GM21360 (cell line): ENCODE results near the gene ZFPM1.

Experiments
- ATAC-seq: cut with Tn5 transposase; IDR thresholded peaks from one replicate; pipeline ENCODE4 v1.9.1; 2021; ENCODE audit warnings: mild to moderate bottlenecking, moderate library complexity; ENCODE audit not compliant: unreplicated experiment

The ZFPM1 gene

GRCh38 chr16:88525663-88525990 lies 72.5 kb downstream of the ZFPM1 start:
- ATAC-seq = no peak

DNA sequence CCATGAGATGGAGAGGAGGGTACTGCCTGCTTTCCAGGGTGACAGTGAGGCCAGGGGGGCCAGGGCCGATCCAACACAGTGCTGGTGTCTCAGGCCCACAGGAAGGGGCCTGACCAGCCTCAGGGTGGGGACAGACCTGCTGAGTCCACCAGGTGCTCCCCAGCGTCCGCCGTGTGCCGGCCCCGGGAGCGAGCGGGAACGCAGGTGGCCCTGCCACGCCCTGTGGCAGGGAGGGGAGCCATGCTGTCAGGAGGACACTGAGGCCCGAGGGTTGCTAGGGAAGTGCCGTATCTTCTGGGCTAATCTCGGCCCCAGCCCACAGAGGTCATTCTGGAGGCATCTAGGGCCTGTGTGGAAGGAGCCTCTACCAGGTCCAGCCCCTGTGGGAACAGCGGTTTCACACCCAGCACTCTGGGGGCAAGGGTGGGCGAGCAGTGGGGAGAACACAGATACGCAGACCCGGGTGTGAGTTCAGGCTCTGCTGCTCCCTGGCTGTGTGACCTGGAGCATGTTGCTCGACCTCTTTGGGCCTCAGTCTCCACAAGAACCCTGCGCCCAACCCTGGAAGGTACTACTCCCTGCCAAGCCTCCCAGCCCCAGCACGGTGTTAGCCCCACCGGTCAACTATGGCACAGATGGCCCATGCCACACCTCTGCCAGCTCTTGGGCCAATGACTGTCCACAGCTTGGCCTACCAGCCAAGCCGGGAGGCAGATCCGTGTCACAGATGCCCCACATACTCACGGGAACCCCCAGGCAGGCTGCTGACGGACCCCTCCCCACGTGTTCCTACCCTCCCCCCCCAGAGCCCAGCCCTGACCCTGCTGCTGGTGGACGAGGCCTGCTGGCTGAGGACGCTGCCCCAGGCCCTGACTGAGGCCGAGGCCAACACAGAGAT lies 73.2 kb downstream of the ZFPM1 start:
- no peak for ATAC-seq

GRCh38 chr16:88526906-88527185 lies 73.8 kb downstream of the ZFPM1 start:
- no peak for ATAC-seq

DNA sequence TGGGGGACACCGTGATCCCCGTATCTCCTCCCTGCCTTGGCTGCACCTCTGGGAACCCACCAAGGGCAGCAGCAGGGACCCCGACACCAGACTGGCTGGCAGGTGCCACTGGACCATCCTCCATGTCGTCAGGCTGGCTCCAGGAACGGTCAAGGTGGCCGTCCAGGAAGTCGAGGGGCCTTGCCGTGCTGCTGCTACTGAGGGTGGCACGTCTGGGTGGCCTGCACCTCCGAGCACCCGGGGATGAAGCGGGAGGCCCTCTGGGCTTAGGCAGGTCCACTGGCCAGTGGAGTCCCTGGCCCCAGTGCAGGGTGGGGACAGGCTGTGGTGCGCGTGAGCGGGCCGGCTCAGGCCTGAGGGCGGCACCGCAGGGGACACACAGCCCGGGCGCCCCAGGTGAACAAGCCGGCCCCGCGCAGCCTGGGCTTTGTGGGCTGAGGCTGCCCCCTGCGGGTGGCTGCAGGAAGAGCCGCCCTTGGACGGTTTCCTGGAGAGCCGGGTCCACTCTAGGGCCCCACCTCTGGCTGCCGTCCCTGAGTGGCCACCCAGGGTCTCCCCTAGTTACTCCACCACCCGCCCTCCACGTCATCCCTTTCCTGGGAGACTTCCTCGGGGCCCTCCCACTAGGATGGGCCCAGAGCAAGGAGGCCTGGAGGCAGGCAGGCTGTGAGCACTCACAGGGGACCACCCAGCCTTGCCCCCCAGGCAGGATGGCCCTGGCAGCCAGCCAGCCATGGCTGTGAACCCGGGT lies 74.3 kb downstream of the ZFPM1 start:
- no peak for ATAC-seq

- ATAC-seq = no peak
These were observed 75.1 kb downstream of the ZFPM1 start for GRCh38 chr16:88527937-88528743.

DNA sequence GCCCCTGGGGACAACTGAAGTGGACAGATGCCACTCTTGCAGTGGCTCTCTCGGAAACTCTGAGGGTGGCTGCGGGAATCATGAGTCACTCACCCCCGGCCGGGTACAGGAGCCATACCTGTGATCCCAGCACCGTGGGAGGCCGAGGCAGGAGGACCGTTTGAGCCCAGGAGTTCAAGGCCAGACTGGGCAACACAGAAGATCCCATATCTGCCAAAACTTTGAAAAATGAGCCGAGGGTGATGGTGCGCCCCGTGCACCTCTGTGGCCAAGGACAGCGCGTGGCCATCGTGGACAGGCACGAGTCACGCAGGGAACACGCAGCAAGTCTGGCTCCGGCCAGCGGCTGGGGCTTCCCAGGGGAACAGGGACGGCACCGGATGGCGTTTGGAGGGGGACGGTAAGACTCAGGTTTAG lies 75.8 kb downstream of the ZFPM1 start:
- no peak for ATAC-seq

- no peak for ATAC-seq
These were observed 76.5 kb downstream of the ZFPM1 start for GRCh38 chr16:88529596-88529995.

DNA sequence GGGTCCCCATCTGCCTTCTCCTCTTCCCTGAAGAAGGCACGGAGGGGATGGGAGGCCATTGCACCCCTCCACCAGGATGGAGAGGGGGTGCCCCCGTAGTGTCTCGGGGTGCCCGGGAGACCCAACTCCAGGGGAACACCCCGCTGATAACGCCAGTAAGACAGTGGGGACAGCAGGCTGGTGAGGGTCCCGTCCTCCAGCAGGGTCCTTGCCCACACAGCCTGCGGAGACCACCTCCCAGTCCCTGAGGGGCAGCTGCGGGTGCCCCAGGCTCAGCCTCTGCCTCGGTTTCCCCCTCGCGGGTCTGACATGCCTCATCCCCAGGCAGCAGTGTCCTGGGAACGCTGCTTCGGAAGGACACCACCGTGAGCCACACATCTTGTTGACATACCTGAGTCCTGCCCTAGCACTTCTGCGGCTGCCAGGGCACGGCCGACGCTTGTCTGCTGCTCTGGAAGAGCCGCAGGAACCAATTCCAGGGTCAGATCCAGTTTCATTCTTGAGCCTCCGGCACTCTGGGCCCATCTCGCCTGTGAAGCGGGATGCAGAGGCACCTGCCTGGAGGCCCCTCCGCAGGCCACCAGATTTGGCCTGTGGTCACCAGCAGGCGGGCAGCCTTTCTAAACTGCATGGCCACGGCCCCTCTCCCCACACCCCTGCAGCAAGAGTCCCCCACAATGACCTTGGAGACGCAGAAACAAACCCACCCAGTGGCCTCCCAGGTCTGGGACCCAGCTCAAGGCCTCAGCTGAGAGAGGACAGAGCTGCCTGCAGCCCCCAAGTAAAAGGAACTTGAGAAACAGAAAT lies 77.2 kb downstream of the ZFPM1 start:
- ATAC-seq = no peak

DNA sequence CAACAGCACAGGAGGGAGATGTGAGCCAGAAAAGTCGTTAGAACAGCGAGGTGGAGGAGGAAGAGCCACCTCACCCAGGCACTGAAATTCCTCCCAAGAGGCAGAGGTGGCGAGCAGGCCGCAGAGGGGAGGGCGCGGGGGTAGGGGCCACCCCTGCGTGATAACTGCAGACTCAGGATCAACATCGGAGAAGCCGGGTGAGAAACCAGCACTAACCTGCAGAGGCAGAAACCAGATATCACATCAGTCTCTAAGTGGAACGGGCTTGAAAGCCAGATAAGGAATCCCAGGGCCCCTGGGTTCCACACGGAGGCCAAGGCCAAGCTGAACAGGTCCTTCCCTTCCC lies 77.8 kb downstream of the ZFPM1 start:
- ATAC-seq = no peak

GRCh38 chr16:88531346-88531745 lies 78.3 kb downstream of the ZFPM1 start:
- ATAC-seq = no peak

- ATAC-seq = no peak
These were observed 78.9 kb downstream of the ZFPM1 start for GRCh38 chr16:88531931-88532433.

DNA sequence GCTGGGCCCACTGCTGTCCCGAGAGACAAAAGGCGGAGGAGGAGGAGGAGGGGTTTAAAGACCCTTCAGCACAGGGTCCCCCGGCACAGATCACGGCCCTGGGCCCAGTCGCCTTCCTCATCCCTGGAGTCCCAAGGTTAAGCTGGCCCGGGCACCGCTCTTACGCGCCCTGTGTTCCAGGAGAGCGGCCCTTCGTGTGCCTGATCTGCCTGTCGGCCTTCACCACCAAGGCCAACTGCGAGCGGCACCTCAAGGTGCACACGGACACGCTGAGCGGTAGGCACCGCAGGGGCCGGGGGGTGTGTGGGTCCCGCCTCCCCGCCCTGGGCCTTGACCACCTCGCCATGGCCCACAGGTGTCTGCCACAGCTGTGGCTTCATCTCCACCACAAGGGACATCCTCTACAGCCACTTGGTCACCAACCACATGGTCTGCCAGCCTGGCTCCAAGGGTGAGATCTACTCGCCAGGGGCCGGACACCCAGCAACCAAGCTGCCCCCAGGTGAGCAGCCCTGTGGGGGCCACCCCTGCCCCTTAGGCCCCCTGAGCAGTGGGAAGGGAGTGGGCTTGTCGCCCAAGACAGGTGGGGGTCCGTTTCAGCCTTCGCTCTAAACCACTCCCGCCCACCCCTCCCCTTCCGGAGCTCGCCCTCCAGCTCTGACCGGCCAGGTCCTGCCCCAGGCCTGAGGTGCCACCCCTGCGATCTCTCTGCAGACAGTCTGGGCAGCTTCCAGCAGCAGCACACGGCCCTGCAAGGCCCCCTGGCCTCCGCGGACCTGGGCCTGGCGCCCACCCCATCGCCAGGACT lies 79.6 kb downstream of the ZFPM1 start:
- ATAC-seq = no peak

DNA sequence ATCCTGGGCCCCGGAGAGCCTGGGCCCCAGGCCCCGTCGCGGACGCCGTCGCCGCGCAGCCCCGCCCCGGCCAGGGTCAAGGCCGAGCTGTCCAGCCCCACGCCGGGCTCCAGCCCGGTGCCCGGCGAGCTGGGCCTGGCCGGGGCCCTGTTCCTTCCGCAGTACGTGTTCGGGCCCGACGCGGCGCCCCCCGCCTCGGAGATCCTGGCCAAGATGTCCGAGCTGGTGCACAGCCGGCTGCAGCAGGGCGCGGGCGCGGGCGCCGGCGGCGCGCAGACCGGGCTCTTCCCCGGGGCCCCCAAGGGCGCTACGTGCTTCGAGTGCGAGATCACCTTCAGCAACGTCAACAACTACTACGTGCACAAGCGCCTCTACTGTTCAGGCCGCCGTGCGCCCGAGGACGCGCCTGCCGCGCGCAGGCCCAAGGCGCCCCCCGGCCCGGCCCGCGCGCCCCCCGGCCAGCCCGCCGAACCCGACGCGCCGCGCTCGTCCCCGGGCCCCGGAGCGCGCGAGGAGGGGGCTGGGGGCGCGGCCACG lies 80.4 kb downstream of the ZFPM1 start:
- no peak for ATAC-seq

DNA sequence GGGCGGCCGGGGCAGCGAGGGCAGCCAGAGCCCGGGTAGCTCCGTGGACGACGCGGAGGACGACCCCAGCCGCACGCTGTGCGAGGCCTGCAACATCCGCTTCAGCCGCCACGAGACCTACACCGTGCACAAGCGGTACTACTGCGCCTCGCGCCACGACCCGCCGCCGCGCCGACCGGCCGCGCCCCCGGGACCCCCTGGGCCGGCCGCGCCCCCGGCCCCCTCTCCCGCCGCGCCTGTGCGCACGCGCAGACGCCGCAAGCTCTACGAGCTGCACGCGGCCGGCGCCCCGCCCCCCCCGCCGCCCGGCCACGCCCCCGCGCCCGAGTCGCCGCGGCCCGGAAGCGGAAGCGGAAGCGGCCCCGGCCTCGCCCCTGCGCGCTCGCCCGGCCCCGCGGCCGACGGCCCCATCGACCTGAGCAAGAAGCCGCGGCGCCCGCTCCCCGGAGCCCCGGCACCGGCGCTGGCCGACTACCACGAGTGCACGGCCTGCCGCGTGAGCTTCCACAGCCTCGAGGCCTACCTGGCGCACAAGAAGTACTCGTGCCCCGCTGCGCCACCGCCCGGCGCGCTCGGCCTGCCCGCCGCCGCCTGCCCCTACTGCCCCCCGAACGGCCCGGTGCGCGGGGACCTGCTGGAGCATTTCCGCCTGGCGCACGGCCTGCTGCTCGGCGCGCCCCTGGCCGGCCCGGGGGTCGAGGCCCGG lies 81.0 kb downstream of the ZFPM1 start:
- peak; percentile 51 for ATAC-seq

- peak; percentile 22 for ATAC-seq
These were observed 81.6 kb downstream of the ZFPM1 start for GRCh38 chr16:88534638-88535190.

DNA sequence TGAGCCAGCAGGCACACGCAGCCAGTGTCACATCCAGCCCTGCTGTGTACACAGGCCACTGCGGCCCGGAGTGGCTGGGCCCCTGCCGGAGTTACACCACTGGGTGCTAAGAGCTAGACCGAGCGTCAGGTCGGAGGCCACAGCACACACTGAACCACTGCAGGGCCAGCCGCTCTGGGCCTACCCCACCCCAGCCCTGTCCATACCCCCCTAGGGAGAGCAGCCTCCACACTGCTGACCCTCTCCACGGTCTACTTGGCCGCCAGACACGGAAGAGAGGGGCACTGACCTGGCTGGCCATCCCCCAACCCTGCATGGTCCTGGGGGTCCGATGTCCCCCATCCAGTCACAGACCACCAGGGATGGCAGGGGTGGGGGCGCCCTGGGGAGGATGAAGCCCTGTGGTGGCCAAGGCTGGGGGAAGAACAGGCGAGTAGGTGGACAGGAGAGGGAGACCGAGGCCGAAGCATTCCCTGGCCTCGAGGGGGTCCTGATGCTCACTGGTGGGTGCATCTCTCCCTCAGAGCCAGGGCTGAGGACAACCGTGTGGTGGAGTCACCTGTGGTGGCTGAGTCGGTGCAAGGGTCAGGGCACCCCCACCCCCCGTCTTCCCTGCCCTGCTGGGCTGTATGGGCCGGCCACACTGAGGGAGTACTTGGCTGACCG lies 82.2 kb downstream of the ZFPM1 start:
- no peak for ATAC-seq

GRCh38 chr16:88535857-88536222 lies 82.8 kb downstream of the ZFPM1 start:
- no peak for ATAC-seq

- no peak for ATAC-seq
These were observed 83.4 kb downstream of the ZFPM1 start for GRCh38 chr16:88536510-88536909.
